GM18519 (cell line): ENCODE measurements around the gene CAPRIN1.
"Not testable (repeated sequence)": the region's sequence is repeated elsewhere in the genome, so short reads cannot be mapped to it uniquely, and the experiment has no call there.

Experiments used
- ATAC-seq: cut with Tn5 transposase; IDR thresholded peaks from one replicate; pipeline ENCODE4 v1.9.1; 2021; ENCODE audit warnings: mild to moderate bottlenecking, moderate library complexity; ENCODE audit not compliant: unreplicated experiment, low FRiP score

The CAPRIN1 gene

DNA sequence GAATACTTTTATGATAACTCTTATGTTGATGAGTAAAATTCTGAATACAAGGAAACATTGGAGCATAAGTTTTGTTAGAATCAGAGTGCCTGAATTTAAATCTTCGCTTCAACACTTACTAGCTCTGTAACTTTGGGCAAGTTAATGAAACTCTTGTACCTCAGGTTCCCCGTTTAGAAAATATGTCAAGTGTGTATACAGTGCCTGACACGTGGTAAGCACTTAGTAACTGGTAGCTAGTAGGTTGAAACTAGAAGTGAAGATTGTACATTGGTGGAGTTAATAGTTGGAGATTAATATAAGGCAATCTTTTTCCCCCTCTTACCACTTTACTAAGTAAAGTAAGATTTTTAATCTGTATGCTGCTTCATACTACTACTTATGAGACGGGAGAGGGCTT, 29.1 kb downstream of the CAPRIN1 start:
- no peak for ATAC-seq

DNA sequence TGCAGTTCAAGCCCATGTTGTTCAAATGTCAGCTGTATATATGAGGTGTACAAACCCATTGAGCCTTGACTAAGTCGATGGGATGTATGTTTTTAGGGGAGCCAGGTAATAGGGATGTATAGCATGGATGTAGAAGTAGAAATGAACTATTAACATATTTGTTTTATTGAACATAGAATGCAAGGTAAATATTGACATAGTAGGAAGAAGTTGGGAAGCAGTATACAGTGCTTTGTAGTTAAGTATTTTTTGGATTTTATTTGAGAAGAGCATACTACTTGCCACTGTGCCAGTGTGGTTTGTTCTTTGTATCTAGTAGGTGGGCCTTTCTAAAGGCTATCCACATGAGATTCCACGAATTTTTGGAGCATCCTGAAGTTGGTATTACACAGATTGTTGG, 33.1 kb downstream of the CAPRIN1 start:
- no peak for ATAC-seq

DNA sequence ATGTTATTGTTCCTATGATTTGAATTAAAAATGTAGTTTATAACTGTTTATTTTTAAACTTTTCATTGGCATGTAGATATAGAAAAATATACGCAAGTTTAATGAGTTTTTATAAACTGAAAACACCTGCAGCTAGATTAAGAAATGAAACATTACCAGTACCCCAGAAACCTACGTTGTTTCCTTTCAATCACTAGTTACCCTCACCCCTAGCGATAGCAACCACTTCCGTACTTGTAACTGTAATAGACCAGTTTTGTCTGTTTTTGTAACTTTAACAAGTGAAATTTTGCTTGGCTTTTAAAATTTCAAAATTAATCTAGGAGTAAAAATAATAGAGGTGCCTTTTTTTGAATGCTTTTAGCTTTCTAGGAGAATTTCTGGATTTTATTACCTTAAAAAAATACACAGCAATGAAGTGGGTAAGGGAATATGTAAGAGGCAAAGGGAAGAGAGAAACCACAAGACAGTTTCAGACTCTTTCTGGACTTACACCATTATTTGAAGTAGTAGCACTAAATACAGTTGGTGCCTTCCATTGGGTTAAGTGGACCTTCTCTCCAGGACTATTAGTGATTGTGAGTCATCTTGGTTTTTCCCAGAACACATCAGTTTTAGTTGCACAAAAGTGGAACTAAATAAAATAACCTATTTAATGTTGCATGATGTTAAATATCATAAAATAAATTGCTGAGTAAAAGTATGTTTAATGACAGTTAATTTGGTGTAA, 35.2 kb downstream of the CAPRIN1 start:
- no peak for ATAC-seq

DNA sequence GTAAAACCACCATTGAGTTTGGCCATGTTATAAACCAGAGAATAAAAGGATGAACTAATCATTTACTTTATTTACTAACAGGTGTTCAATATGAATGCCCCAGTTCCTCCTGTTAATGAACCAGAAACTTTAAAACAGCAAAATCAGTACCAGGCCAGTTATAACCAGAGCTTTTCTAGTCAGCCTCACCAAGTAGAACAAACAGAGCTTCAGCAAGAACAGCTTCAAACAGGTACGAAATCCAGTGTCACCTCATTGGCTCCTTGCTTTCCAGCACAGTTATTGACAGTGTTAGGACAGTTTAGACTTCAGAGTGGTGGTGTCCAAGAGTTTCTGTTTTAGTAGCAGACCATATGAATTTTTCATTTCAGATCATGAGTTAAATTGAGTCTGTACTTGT, 40.3 kb downstream of the CAPRIN1 start:
- ATAC-seq = no peak

DNA sequence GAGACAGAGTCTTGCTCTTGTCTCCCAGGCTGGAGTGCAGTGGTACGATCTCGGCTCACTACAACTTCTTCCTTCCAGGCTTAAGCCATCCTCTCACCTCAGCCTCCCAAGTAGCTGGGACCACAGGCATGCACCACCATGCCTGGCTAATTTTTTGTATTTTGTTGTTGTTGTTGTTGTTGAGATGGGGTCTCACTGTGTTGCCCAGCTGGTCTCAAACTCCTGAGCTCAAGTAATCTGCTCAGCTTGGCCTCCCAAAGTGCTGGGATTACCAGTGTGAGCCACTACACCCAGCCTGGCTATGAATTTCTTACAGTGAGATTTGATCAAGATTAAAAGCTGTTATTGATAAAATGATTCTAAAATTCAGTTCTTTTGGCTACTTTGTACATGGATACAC, 43.4 kb downstream of the CAPRIN1 start:
- ATAC-seq = not testable (repeated sequence)

DNA sequence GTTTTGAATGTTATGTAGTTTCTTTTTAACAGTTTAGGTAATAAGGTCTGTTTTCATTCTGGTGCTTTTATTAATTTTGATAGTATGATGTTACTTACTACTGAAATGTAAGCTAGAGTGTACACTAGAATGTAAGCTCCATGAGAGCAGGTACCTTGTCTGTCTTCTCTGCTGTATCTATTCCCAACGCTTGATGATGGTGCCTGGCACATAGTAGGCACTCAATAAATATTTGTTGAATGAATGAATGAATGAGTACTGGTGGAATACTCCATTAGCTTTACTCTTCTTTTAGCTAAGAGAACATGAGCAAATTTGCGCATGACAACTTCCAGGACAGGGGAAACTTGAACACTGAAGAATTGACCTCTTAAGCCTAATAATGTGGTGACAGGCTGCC, 47.3 kb downstream of the CAPRIN1 start:
- no peak for ATAC-seq

DNA sequence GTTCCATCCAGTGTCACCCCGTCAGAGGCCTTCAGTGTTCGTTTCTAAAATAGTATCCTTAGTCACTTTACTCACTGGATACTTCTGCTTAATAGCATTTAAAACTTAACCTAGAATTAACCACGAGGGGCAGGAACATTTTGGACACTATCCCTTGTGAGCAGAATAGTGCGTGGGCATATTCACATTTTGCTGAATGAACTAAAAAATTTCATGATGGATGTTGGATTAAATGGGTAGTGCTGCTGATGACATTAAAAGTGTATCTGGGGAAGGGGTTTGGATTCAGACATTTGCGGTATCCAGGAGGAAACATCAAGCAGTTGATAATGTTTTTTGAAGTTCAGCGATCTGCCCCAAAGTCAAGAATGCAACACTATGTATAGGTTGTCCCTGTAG, 53.1 kb downstream of the CAPRIN1 start:
- ATAC-seq = no peak

DNA sequence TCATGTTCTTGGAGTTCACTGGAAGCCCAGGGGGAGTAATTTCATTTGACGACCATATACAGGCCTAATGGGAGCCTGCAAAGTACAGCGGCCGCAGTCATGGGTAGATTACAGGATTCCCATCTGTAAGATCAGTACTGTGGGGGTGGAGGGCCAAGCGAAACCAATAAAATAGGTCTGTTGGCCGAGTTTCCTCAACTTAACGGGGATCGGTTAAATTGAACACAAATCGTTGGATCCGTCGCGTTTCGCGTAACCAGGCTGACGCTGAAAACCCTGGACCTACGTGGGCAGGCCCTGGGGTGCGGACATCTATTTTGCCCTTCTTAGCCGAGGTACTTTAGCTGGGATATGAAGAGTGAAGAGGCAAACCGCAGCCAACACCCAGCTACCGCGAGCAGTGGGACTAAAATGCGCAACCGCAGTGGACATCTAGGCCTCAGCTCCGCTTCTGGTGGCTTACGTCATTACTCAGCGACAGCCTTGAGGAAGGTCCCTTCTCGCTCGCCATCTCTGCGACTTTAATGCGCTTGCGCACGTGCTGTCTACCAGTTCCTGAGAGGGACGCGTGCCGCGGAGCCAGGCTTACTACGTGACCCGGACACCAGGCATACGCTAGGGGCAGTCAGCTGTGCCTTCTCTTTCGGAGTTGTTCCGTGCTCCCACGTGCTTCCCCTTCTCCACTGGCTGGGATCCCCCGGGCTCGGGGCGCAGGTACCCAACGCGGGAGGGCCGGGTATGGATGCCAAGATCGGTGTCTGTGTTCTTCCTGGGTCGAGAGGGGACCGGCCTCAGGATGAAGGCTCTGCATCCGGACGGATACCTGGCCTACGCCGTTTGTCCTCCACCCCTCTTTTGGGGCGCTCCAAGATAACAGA, 53.8 kb downstream of the CAPRIN1 start, which contains the start of gene NAT10:
TSS of gene NAT10 (plus strand) at position 551 of the 878 bp plus-strand sequence. CDS start 2,597 bp downstream, outside the sequence.
- ATAC-seq = peak; percentile 83

DNA sequence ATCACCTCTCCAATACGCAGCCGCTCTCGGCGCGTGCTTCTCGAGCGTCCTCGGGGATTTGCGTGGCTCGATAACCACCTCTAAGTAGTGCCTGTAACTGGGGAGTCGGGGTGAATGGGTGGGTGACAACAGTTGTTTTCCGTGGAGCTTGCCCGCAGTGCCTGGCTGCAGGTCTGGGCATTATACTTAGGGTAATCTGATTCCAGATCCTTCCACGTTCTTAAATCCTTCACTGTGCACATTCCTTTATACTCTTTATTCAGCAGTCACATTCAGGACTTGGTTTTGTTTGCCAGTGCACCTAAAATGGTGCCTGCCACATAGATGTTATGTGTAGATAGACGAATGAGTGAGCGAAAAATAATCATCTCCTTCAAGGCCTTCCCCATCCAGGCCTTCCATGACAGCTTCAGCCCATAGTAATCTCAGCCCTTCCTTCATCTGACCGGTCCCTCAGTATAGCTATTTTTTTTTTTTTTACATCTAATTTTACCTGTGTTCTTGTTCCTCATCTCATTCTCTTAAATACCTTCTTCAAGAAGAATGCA, 54.5 kb downstream of the CAPRIN1 start:
- ATAC-seq = no peak

DNA sequence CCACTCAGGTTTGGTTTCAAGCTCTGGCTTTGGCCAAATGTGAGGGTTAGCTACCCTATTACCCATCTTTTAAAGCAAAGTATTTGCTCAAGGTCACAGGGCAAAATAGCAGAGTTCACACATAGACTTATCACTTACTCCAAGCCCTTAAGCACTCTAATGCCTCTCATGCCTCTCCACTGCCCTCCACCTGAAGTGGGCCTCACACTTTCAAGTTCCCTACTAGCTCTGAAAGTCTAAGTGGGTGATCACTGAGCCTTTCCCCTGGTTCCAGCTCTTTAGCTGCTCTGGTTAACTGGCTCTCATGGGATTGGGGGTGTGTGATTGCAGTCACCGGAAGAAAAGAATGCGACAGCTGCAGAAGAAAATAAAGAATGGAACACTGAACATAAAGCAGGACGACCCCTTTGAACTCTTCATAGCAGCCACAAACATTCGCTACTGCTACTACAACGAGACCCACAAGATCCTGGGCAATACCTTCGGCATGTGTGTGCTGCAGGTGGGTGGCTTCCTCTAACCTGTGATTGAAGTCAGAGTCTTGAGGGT, 60.3 kb downstream of the CAPRIN1 start:
- ATAC-seq = no peak

DNA sequence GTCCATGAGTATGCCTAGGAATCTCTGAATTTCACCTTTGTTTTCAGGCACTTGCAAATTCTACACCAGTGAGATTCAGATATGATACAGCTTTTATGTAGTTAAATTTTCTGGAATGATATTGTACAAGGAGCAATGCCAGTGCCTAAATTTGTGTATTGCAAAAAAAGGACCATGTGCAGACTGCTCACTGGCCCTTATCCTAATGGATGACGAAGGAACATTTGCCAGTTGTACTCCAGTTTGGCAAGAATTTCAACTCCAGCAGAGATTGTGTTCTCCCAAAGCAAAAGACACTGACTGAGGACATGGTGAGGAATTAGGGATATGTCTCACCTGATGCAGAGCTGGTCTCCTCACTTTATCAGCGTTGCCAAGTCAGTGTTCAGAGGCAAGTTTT, 62.5 kb downstream of the CAPRIN1 start:
- ATAC-seq = no peak

DNA sequence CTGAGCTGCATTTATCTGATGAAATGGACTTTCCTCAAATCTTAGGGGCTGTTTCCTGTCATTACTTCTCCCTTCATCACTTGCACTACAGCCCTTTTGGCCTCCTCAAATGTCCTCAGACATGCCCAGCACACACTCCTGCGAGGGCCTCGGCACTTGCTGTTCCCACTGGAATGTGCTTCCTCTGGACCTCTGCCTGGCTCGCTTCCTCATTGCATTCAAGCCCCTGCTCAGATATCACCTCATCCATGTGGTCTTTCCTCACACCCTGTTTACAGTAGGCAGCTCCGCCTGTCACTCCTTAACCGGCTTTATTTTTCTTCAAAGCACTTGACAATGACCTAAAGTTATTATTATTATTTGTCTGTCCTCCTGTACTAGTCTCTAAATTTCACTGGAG, 62.9 kb downstream of the CAPRIN1 start:
- no peak for ATAC-seq

DNA sequence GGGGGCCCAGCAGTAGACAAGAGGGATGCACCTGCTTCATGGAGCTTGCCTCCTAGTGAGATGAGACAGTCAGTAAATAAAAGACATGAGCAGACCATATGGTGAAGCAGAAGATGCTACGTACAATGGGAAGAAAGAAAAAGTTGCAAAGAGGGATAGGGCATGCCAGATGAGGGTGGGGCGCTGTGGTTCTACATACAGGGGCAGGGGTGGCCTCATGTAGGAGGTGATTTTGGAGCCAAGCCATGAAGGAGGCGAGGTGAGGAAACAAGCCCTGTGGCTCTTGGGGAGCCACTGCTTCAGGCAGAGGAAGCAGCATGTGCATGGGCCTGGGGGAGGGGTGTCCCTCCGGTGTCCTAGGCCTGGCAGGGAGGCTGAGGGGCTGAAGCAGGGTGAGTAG, 69.1 kb downstream of the CAPRIN1 start:
- ATAC-seq = no peak

DNA sequence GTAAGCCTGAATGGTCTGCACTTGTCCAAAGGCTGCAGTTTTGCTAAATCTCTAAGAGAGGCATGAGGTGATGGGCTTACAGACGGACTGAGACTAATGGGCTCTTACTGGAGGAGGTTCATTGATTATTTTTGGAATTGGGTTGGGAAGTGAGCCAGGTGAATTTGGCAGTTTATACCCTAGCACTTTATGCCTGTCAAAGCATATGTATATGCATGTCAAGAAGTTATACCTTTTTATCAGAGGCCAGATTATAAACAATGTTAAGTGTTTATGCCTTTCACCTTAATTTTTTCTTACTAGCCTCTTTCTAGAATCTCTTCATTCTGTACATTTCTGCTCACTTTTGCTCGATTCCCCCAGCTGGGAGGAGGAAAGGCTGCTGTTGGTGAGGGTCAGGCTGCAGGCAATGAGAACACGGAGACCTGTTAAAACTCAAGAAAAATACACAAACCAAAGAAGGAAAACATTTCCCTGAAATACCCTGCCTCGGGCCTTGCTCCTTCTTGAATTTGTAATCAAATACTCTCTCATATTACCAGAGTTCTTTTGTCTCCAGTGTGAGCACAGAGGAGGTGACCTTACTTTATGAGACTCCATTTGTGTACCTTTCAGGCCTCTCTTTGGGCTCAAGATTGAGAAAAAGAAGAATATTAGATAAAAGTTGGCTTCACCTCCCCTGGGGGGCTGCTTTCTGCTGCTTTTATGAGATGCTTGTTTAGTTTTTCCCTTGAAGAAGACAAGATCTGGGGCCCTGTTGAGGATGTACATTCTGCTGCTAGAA, 73.5 kb downstream of the CAPRIN1 start:
- ATAC-seq = no peak

DNA sequence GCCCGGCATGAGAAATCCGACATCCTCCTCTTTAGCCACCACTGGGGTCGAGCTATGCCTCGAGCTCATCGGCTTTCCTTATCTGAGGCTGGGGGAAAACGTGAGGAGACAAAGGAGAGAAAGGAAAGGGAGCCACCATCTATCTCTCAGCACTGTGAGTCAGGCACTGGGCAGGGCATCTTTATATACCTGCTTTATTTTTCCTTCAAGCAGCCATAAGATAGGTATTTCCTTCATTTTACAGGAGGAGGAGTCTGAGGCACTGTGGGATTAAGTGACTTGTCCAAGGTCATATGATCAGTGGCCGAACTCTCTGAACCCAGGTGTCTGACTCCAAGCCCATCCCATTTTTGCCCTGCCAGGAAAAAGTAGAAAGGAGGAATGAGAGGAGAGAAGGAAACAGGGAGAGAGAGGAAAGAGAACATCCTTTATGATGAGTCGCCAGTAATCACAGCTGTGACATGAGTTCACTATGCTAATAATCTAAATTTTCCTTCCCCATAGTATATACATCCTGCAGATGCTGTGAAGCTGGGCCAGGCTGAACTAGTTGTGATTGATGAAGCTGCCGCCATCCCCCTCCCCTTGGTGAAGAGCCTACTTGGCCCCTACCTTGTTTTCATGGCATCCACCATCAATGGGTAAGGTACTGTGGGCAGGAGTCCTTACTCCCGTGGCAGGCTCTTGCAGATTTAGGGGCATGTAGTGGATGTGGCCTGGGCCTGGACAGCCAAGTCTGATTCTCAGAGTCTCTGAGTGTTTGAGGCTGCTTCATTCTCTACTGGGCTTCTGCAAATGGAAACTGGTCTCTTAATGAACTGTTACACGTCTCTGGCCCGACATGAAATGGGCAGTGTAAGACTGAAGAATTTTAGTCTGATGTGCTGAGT, 75.7 kb downstream of the CAPRIN1 start:
- no peak for ATAC-seq

DNA sequence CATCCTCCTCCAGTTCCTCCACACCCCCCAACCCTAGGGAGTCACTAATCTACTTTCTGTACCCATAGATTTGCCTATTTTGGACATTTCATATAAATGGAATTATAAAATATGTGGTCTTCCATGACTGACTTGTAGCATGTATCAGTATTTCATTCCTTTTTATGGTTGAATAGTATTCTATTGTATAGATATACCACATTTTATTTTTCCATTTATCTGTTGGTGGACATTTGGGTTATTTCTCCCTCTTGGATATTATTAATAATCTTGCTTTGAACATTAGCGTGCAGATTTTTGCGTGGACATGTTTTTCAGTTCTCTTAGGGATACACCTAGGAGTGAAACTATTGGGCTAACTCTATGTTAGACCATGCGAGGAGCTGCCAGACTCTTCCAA, 77.3 kb downstream of the CAPRIN1 start:
- ATAC-seq = no peak

DNA sequence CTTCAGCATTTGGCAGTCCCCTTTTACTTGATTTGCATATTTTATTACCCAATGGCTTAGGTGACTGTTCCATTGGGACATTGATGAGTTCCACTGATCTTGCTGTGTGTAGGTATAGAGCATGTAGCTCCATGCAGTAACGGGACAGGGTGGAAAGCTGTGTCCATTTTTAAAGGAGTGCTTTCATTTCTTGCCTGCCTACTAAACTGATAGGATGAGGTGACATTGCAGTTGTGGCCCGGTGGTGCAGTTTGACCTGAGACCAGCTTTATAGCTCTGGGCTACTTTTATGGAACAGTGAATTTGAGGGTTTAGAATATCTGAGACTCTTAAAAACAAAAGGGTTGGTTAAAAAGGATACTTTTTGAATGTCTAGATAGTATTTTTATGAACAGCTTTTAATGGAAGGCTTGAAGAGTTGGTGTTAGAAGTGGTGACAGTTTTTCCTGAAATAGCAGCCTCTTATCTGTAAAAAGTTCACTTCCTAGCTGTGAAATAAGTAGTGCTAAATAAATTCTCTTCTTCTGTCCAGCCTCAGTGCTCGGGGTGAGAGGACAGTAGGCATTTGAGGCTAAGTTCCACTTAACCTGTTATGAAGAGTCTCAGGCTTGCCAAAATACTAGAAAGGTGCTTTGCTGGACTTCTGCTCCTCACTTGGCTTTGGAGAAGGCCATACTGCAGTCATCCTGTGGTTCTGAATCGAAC, 80.9 kb downstream of the CAPRIN1 start:
- no peak for ATAC-seq

DNA sequence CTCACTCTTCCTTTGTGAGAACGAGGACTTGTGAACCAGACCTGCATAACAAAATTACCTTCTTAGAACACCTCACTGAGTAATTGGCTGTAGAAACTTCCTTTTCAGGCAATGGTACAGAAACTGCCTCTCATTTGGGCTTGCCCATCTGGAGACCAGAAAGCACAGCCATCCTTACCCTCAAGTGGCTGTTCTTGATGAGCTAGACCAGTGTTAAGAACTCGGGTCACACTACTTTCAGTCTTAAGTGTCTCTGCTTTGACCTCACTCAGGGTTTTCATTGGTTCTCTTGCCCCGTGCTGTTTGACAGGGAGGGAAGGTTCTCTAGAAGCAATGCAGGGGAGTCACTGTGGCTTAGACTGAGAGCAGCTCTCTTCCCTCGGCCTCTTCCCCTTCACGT, 83.2 kb downstream of the CAPRIN1 start:
- no peak for ATAC-seq

DNA sequence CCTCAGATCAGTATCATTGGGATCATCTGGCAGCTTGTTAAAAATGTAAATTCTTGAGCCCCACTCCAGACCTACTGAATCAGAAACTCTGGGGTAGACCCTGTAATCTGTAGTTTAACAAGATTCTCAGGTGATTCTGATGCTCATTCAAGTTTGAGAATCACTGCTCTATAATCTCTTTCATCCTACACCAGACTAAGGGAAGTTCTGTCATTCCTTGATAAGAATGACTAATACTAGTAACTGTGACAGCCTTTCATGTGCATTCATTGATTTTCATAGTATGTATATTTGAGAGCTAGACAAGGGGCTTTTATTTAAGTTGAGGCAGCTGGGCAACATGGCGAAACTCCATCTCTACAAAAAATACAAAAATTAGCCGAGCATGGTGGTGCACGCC, 83.9 kb downstream of the CAPRIN1 start:
- ATAC-seq = no peak
